HG02571 (cell line): ENCODE results near the gene MBP.
"Not testable (repeated sequence)": the region's sequence is repeated elsewhere in the genome, so short reads cannot be mapped to it uniquely, and the experiment has no call there.

ENCODE experiments used
- ATAC-seq: cut with Tn5 transposase; IDR thresholded peaks from one replicate; pipeline ENCODE4 v1.9.1; 2021; ENCODE audit warnings: mild to moderate bottlenecking, moderate library complexity; ENCODE audit not compliant: unreplicated experiment

The MBP gene

DNA sequence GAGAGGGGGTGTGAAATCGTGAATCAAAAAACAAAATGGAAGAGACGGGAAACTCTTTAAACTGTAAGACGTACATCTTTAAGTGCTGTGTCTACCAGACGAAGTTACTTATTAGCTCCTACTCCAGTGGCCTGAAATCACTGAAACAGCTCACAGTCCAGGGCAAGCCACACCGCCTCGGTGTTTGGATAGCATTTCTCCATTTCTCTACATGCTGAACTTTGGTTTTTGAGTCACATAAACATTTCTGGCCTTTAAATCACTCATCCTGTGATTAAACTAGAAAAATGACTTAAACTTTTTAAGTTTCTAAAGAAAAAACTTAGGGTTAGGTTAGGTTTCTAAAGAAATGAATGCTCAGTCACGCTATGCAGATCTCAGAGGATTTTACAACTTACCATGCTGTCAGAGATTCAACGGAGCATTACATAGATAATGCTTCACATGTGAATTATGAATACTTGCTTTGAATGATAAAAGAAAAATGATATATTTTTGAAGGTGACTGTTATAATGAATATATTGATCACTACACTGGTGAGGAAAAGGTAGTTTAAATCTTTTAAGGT lies 138.4 kb downstream of the MBP start:
- no peak for ATAC-seq

- no peak for ATAC-seq
These were observed 139.0 kb downstream of the MBP start for GRCh38 chr18:76993573-76993972.

- ATAC-seq = no peak
These were observed 139.5 kb downstream of the MBP start for GRCh38 chr18:76993085-76993382.

DNA sequence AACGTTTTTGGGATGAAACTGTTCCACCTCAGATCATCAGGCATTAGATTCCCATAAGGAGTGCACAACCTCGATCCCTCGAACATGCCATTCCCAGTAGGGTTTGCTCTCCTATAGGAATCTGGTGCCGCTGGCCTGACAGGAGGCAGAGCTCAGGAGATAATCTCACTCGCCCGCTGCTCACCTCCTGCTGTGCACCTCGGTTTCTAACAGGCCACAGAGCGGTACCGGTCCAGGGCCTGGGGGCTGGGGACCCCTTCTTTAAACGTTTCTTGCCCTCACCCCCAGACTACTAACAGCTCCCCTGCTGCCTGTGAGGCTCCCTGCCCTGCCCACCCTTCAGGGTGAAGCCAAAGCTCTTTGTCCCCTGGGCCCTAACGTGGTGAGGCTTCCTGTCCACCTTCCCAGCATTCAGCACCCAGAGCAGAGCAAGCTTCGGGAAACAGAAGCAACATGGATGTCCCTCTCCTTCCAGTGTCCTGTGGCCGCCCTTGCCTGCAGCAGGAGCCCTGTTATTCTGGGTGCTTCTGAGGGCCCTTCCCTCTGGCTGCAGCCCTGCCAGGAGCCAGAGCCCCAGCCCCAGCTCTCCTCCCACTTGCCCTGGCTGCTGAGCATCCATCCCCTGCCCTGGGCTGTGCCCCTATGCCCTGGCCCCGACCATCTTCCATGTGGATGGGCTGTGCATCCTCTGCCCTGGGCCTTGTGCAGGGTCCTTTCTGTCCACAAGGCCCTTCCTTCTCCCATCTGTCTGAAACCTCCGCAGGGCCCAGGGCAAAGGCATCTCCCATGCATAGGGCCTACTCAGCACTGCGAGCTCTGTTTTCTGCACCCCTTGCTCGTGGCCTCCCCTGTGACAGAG lies 140.1 kb downstream of the MBP start:
- no peak for ATAC-seq

DNA sequence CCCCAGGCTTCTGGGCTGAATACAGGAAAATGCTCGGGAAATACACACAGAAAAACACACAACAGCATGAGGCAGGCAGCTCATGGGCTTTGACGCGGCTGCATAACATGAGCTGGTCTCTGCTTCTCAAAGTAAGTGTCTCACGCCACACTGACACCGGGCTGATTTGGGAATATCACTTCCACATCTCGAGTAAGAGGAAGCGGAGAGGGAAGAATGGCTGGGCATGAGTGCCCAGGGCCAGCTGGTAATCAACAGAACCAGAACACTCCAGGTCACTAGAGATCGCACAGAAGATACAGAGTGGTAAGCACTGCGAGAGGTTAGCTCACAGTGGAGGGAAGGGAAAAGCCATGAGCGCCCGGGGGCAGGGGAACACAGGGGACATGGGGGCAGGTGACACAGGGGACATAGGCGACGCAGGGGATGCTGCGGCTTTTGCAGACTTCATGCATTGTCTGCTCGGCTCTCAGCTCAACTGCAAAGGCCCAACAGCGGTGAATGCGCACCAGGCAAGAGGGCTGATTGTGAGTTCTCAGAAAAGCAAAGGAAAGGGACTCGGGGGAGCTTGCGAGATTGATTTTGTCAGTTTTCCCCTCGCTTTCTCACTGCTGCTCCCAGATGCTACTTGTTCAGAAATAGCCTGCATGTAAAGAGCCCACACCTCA lies 141.4 kb downstream of the MBP start:
- ATAC-seq = no peak

DNA sequence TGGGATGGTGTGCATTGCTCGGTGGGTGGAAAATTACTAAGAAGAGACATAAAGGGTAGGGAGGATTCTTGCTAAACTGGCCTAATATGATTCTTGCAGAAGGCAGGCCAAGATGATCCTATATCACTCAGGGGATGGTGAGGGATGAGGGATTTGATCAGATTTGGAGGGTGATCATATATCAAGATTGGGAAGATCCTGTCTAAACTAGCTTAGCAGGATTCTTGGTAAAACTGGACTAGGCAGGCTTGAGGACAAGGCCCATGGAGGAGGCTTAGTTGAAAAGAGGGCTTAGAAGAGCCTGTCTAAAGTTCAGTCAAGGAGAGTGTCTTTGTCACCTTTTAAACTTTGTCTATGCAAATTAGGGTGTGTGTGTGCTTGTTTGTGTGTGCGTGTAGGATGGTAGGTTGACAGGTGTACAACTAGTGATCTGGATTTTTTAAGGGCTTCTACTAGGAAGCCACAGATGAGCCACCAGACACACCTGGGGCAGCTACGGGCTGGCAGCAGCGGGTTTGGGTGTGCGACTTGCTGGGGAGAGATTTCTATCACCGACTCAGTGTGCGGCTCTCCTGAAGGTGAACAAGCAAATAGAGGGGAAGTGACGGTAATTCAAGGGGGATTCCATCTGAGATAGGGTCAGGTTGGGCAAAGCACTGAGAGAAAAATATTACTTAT lies 142.1 kb downstream of the MBP start:
- ATAC-seq = not testable (repeated sequence)

DNA sequence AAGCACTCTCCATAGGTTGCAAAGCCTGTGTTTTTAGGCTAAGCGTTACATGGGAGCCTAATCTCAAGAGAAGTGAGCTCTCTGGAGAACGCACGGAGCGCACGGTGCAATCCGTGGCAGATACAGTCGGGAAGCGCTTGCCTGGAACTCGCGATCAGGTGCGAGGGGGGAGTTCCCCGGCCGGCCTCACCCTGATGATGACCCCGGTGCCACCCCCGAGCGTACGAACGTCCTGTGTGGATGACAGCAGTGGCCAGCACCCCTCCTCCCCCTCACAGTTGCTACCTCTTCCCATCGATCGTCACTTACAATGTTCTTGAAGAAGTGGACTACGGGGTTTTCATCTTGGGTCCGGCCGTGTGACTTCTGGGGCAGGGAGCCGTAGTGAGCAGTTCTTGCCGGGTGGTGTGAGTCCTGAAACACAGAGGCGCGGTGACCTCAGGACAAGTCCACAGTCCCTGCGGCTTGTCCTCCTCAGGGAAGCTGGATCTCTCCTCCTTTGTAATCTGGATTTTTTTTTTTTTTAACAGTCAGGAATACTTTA lies 142.9 kb downstream of the MBP start:
- no peak for ATAC-seq

DNA sequence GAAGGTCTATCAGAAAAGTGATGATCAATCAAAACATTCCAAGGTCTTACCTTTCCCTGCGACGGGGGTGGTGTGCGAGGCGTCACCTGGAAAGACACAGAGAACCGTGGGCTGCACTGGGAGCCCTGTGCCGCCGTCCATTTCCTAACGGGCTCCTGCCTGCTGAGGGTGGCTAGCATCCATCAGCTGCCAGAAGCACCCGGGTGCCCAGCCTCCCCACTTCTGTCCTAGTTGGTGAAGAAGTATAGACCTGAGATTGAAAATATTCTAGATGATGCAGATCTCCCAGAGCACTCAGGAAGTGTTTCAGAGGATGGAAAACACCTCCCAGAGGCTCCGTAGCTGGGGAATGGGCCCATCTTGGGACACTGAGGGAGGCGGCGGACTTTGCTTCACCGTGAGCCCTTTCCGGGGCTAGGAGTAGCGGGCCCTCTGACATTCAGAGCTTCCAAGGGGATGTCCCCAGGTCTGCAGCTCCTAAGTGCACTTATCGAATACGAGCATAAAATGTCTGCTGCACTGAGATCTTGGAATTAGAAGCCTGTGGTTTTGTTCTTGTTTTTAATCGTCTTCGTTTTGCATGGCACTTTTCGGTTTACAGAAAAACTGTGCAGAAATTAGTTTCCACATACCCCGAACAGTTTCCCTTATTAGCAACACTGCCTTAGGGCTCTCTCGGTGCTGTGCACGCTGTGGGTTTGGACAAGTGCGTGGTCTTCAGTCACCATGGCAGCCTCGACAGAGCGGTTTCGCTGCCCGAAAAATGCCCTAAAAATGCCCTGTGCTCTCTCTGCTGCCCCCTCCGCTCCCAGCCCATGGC lies 143.5 kb downstream of the MBP start:
- no peak for ATAC-seq

GRCh38 chr18:76988031-76988826 lies 144.4 kb downstream of the MBP start:
- no peak for ATAC-seq

DNA sequence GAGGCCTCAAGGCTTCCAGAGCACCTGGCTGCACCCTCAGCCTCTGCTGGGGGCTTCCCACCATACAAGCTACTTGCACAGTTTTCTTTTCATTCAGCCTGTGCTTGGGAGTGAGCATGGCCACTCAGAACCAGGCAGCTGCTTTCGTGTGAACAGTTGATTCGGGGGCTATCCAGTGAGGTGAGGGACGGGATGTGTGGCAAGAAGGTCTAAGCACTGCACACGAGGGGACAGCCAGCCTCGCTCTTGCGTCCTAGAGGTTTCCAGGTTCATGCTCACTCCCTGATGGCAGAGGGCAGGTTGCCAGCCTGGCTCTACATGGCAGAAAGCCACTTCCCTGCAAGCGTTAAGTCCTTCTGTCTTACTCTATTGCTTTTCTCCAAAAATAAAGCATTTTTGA lies 146.2 kb downstream of the MBP start:
- ATAC-seq = no peak

DNA sequence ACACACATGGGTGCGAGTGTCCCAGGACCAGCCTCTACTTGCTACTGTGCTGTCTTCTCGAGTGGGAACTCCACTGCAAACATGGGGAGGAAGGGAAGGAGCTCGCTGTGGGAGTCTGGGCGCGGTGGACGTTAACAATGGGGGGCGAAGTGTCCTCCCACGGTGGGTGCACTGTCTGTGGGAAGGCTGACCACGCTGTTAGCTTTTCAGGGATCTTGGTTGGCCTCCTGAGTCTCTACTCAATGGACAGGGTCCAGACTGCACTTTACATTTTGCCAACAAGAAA lies 146.7 kb downstream of the MBP start:
- ATAC-seq = no peak

- ATAC-seq = no peak
These were observed 147.2 kb downstream of the MBP start for GRCh38 chr18:76985156-76985950.

DNA sequence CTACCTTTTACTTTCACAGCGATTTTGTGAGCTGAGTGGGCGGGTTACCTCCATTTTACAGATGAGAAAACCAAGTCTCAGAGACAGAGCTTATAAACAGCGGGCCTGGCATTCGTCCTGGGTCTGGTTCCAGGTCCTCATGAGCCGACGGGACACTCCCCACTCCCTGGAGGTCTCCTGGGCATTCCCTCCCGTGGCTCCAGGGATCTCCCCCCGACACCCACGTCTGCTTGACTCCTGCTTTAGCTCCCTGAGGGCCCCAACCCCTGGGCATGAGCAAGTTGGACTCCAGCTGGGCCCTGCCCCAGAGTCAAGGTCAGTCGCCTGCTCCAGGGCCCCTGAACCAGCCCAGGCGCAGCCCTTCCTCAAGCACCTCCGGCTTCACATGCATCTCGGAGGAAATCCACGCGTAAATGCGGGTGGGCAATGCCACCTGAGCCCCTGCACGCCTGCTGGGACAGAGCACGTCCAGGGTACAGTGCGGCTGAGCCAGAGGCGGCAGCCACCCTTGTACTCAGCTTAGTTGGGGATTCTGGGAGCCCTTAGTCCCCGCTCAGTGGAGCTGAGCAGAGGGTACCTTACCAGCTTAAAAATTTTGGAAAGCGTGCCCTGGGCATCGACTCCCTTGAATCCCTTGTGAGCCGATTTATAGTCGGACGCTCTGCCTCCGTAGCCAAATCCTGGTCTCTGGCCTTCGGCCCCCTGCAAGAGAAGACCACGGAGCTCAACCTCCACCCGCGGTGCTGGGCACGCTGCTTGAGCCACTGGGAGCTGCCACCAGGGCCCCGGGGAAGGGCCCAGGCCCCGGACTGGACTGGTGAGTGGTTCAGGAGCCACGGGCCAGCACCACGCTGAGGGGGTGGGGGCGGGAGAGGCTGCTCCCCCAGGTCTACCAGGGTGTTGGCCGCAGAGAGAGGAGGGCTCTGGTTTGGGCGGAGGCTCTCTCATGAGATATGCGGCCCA lies 148.1 kb downstream of the MBP start:
- ATAC-seq = no peak

DNA sequence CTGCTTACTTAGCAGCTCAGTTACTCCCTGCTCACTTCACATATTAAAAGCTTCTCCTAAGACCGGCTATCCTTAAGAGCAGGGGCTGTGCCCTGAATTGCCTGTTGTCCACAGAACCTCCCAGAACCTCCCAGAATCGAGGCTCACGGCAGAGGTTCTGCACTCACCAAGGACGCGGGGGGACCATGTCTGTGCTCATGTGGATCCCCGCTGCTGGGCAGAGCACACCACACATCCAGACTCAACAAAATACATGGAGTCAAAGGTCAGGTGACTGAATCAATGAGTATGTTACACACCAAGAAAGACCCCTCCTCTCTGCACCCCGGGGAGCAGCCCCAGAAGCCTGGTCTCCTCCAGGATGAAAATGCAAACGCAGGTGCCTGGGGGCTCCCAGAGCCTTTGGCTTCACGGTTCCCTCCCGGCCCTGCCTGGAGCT lies 149.0 kb downstream of the MBP start:
- ATAC-seq = no peak

DNA sequence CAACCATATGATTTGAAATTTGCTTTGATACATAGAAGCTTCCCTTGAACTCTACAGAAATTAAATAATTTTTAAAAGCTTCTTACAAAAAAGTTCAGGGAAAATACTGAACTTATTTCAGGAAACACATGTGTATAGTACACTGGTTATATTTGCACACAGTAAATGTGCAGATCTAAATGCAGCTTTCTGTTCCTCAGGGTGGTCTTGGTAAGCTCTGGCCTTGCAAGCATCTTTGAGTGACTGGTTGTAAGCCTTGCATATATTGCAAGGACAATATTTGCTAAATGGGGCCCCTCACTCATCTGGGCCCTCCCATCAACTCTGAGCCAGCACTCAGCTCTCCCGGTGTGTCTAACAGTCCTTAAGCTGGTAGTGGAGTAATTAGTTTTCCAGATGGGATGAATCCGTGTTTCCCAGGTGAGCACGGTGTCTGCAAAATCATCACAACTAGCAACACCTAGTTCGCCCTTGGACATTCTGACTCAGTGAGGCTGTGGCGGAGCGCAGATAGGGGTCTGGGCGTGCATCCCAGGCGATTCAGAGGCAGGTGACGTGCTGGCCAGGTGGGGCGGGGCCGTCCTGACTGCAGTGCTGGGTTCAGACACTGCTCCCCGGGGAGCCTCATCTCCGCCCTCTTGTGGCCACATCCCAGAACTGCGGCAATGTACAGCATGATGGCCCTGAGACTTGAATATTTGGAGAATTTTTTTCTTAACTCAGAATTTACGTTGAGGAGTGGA lies 149.6 kb downstream of the MBP start:
- peak; percentile 65 for ATAC-seq

- no peak for ATAC-seq
These were observed 150.5 kb downstream of the MBP start for GRCh38 chr18:76982038-76982437.

DNA sequence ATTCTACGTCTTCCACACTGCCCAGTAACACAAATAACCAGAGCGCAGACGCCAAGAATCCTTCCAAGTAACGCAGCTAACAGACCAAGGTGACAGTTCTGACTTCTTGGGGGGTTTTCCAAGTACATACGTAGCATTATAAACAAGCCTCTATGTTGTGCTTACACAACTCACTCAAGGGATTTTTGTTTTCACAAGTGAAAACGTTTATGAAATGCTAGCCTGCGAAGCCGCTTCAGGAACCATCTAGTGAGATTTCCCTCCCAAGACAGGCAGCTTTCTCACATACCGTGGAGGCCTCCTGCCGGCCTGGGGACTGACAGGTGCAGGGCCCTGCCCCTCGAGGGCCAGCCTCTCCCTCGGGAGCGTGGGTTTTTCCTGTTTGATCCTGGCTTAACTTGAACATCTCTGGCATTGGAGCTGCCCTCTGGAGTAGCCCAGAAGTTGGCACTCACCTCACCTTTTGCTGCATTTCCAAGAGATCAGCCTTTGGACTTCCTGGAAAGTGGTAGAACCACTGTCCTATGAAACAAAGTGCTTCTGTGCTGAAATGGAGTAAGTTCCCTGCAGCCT lies 151.1 kb downstream of the MBP start:
- no peak for ATAC-seq
